Spleen (tissue), 7 donors: Measurements from ENCODE around the gene GPC3.

Source experiments
- POLR2AphosphoS5 ChIP-seq, 3 donors: sonication (generic); formaldehyde crosslinking; IDR thresholded peaks; one replicate each; pipeline ENCODE4 v1.5.1; 2017; ENCODE audit warnings: antibody characterized with exemption in 3 of 3
- TF ChIP-seq, protein P1 (sequence below), 11 experiments: fragments of 200-600 bp in 7 of 11; fragments of 450-650 bp in 4 of 11; sonication (generic) in 4 of 11; IDR thresholded peaks in 8 of 11; conservative IDR thresholded peaks in 3 of 11; 1 replicate in 7 of 11; 2 replicates in 4 of 11; pipeline versions ENCODE4 v1.4.0 to v1.8.0; 2016 to 2021; ENCODE audit warnings: antibody characterized with exemption in 11 of 11, inconsistent platforms in 4 of 11, mild to moderate bottlenecking in 1 of 11
- donor health status: DM: no; HTN: no; CAD: no; lungs with moderate emphysema.
- donor health status: DM: no; HTN: no; CAD: no.
- donor health status: DM: no; HTN: no; CAD: no.

DNA sequence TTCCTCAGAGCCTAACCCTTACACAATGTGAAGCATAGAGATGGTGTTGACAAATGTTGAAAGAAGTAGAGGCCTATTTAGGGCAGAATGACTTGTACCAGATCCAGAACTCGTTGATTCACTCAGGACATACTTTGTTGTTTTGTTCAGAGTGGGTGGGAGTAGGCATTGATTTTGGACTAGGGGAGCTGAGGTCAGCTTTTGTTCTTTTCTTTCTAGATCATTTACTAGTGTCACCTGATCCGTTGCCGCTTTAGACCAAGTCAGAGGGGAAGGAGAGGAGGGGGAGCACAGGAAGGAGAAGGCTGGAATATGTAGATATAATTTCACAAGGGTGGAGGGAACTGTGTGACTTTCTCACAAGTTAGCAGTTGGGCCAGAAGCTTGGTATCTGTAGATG lies 287.7 kb downstream of the GPC3 start:
- TF ChIP-seq, protein P1, sequence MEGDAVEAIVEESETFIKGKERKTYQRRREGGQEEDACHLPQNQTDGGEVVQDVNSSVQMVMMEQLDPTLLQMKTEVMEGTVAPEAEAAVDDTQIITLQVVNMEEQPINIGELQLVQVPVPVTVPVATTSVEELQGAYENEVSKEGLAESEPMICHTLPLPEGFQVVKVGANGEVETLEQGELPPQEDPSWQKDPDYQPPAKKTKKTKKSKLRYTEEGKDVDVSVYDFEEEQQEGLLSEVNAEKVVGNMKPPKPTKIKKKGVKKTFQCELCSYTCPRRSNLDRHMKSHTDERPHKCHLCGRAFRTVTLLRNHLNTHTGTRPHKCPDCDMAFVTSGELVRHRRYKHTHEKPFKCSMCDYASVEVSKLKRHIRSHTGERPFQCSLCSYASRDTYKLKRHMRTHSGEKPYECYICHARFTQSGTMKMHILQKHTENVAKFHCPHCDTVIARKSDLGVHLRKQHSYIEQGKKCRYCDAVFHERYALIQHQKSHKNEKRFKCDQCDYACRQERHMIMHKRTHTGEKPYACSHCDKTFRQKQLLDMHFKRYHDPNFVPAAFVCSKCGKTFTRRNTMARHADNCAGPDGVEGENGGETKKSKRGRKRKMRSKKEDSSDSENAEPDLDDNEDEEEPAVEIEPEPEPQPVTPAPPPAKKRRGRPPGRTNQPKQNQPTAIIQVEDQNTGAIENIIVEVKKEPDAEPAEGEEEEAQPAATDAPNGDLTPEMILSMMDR (IDR thresholded peaks at IDR 0.05 in 8 of 11, conservative IDR thresholded peaks at IDR 0.05 in 3 of 11), result no peak
- no peak for TF ChIP-seq POLR2AphosphoS5 (IDR thresholded peaks at IDR 0.05)
